ENCODE results near the gene CNOT3.
"Not testable (repeated sequence)": the region's sequence is repeated elsewhere in the genome, so short reads cannot be mapped to it uniquely, and the experiment has no call there.

CNOT3 gene

DNA sequence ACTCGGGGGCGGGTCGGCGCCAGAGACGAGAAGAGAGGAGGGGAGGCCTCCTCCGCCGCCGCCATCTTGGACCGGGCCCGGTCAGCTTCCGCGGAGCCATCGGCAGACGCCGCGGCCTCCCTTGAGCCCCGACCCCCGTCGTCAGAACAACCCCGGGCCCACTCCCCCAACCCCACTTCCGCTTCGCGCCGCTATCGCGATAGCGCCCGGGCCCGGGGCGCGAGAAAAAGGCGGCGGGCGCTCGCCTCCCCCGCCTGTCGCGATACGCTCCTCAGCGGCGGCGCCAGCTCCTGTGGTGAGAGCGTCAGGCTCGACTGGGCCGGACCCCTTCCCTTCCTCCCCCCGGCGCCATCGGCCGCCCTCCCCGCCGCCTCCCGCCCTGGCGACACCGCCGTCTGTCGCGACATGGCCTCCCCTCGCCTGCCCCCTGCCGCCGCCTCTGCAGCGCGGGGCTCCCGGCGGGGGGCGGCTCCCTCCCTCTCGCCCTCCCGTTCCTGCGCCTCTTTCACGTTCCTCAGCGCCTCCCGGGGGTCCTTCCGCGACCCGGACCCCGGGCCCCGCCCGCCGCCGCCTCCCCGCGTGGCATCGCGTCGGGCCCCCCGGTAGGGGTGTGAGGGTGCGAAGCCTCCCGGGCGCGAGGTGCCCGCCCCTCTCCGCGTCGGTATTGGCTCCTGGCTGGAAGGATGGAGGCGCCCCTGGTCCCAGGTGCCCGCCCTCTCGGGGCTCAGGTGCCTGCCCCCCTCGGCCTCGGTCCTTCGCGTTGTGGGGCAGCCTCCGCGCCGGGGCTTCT, at the start of gene CNOT3:
Gene CNOT3, plus strand, starts transcription at position 64 of the 790 bp plus-strand sequence. CDS start 5,217 bp downstream, outside the sequence.
- peak in 1 of 2 donors; percentile 20 for DNase-seq (ENCODE audit: low read depth in 2 of 2)

DNA sequence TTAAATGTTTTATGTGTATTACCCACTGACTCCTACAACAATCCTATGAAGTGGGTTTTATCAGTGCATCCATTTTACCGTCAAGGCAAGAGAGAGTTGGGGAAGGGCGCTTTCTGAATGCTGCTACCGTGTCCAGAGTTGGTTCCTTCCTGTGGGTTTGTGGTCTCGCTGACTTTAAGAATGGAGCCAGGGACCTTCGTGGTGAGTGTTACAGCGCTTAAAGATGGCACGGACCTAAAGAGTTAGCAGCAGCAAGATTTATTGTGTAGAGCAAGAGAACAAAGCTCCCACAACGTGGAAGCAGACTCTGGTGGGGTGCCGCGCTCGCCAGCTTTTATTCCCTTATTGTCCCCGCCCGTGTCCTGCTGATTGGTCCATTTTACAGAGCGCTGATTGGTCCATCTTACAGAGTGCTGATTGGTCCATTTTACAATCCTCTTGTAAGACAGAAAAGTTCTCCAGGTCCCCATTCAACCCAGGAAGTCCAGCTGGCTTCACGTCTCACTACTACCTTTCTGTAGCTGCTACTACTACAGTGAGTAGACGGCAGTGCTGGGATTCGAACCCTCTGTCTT, 43.0 kb upstream of the CNOT3 start:
- no peak for DNase-seq (ENCODE audit: low read depth in 2 of 2)

DNA sequence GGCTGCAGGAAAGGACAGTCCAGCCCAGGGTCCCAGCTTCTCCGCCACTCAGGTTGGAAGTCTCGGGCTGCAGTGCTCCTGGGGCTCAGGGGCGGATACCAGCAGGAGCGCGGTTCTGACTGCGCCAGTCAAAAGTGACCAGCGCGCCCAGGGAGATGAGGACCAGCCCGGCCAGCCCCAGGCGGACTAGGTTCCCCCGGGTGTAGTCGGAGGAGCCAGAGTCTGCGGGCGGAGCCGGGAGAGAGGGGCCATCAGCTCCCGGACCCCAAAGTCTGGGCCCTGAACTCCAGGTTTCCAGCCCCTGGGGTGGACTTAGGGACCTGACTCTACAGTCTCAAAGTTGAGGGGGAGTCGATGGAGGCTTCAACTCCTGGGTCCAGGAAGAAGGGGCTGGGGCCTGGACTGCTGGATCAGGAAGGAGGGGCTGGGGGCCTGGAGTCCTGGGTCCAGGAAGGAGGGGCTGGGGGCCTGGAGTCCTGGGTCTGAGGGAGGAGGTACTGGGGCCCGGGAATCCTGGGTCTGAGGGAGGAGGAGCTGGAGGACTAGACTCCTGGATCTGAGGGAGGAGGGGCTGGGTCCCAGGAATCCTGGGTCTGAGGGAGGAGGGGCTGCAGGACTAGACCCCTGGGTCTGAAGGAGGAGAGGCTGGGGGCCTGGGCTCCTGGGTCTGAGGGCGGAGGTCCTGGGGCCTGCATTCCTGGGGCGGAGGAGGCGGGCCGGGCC, 42.3 kb upstream of the CNOT3 start:
- no peak for DNase-seq (ENCODE audit: low read depth in 2 of 2)

DNA sequence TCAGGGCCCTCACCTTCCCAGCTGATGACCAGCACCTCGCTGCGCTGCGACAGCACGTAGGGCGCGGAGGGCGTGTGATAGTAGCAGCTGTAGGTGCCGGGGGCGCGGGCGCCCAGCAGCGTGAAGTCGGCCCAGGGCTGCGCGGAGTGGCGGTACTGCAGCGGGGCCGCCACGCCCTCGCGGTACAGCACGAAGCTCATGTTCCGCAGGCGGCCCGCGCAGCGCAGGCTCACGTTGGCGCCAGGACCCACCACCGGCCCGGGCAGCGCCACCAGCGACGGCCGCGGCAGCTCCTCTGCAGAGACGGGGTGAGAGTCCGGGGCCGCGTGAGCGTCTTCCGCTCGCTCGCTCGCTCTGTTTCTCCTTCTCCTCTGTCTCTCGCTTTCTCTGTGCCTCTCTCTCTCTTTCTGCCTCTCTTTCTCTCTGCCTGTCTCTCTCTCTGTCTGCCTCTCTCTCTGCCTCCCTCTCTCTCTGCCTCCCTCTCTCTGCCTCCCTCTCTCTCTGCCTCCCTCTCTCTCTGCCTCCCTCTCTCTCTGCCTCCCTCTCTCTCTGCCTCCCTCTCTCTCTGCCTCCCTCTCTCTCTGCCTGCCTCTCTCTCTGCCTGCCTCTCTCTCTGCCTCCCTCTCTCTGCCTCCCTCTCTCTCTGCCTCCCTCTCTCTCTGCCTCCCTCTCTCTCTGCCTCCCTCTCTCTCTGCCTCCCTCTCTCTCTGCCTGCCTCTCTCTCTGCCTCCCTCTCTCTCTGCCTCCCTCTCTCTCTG, 41.5 kb upstream of the CNOT3 start:
- peak; percentile 18 to 26 for DNase-seq (ENCODE audit: low read depth in 2 of 2)

DNA sequence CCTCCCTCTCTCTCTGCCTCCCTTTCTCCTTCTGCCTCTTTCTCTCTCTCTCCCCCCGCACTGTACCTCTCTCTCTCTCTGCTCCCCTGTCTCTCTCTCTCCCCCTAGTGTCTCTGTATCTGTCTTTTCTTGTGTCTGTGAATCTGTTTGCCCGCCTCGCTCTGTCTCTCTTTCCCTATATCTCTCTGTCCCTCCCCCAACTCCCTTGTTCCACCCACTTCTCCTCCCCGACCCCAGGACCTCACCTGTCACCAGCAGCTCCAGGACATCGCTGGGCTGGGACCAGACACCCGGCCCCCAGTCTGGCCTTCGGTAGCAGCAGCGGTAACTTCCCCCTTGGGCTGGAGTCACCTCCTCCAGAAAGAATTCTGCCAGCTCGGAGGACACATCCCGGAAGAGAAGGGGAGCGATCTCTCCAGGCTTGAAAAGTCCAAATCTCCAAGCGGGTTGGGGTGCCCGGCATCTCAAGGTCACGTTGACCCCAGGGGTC, 40.9 kb upstream of the CNOT3 start:
- DNase-seq (ENCODE audit: low read depth in 2 of 2), result no peak

DNA sequence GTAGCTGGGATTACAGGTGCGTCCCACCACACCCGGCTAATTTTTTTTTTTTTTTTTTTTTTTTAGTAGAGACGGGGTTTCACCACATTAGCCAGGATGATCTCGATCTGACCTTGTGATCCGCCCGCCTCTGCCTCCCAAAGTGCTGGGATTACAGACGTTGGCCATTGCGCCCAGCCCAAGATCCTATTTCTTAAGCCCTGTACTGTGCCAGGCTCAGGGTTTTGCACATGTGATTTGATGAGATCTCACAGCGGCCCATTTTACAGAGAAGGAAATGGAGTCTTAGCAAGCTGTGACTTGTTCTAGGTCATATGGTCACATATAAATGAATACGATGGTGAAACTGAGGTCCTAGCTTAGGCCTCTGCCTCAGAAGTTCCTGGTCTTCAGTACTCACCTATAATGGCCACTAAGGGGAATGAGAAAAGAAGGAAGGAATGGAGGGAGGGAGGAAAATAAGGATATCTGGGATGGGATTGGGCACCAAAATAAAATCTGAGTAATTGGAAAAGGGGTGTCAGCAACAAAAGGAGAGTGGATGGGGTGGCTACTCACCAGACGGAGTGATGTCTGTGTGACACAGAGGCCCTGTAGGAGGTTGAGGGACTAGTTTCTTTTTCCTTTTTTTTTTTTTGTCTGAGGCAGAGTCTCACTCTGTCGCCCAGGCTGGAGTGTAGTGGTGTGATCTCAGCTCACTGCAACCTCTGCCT, 38.2 kb upstream of the CNOT3 start:
- DNase-seq (ENCODE audit: low read depth in 2 of 2), result no peak

DNA sequence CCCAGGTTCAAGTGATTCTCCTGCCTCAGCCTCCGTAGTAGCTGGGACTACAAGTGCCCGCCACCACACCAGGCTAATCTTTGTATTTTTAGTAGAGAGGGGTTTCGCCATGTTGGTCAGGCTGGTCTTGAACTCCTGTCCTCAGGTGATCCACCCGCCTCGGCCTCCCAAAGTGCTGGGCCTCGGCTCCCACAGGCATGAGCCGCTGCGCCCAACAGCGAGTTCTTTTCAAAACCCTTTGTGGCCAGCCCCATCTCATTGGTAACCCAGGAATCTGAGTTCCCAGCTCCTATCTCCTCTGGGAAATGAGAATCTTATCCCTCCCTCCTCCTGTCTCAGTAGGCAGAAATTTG, 37.7 kb upstream of the CNOT3 start:
- not testable (repeated sequence) for DNase-seq (ENCODE audit: low read depth in 2 of 2)

DNA sequence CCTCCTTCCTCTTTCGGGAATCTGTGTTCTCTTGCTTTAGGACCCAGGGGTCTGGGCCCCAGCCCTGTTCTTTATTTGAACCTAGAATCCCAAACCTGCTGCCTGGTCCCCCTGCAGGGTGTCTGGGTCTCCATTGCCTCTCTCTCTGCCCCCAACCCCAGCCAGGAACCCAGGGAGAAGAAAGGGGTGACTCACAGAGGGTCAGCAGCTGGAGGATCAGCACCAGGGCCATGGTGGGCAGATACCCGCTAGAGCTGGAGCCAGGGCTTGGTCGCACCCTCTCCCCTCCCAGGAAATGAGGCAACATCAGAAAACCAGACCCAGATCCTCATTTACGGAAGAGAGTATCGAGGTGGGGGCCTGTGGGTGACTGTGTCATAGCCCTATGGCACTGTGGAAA, 37.0 kb upstream of the CNOT3 start, which contains the start of gene OSCAR:
Gene OSCAR, minus strand, starts transcription at position 243 of the 400 bp plus-strand sequence. Its CDS starts 11 bp downstream, at position 232.
- DNase-seq (ENCODE audit: low read depth in 2 of 2), result no peak

DNA sequence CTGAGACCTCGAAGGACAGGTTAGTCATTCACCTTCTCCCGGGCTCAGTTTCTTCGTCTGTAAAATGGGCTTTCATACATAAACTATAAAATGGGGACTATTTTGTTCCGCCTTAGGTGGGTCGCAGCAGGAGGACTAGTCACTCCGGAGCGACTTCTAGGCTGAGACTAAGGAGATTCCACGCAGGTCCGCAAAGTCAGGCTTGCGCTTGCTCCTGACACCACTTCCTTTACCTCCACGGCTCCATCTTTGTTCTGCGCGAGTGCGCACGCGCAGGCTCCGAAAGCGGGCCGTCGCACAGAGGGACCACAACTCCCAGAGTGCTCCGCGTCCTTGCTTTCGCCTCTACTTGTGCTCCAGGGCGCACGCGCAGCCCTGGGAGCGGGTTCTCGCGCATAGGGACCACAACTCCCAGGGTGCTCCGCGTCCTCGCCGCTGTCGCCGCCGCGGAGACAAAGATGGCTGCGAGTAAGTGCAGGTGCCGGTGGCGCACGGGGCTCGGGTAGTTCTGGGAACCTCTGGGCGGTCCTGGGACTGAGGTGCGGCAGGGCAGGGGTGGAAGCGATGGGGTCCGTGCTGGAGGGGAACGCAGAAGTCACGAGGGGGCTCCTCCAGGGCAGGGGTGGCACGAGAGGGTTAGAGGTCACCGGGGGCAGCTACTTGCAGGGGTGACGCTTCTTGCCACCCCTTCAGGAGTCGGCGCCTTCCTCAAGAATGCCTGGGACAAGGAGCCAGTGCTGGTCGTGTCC, 35.0 kb upstream of the CNOT3 start, which contains the start of gene NDUFA3:
Gene NDUFA3, plus strand, starts transcription at position 435 of the 749 bp plus-strand sequence. Its CDS starts 24 bp downstream, at position 459.
- peak; percentile 91 to 95 for DNase-seq (ENCODE audit: low read depth in 2 of 2)

DNA sequence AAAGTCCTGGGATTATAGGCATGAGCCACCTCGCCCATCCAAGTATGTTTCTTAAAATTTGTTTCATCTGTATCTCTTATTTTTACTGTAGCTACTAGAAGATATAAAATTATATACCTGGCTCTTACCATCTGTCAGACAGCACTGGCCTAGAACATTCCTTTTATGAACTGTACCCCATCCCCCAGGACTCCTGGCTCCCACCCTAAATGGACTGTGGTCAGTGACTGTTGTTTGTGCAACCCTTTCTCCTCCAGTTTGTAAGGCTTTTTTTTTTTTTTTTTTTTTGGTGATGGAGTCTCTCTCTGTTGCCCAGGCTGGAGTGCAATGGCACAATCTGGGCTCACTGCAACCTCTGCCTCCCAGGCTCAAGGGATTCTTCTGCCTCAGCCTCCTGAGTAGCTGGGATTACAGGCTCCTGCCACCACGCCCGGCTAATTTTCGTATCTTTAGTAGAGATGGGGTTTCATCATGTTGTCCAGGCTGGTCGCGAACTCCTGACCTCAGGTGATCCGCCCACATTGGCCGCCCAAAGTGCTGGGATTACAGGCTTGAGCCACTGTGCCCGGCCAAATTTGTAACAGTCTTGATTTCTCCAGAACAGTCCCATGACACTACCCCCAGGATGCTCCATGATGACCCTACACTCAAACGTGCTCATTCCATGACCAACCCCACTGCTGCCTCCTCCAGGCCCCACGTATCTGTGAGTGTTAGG, 32.4 kb upstream of the CNOT3 start:
- DNase-seq (ENCODE audit: low read depth in 2 of 2), result no peak

DNA sequence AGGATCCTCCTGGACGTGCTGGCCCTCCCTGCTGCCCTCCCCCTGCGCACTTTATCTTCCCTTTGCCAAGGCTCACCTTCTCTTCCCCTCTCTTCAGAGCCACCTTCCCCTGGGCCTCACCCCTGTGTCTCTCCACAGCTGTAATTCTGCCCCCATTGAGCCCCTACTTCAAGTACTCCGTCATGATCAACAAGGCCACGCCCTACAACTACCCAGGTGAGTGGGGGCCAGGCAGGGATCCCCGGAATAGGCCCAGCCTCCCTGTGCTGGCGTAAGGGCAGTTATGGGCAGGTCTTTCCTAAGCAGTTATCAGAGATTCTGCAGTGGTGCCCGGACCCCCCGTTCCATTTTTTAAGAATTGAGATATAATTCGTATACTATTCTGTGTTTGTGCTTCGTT, 31.8 kb upstream of the CNOT3 start:
- DNase-seq (ENCODE audit: low read depth in 2 of 2), result no peak

DNA sequence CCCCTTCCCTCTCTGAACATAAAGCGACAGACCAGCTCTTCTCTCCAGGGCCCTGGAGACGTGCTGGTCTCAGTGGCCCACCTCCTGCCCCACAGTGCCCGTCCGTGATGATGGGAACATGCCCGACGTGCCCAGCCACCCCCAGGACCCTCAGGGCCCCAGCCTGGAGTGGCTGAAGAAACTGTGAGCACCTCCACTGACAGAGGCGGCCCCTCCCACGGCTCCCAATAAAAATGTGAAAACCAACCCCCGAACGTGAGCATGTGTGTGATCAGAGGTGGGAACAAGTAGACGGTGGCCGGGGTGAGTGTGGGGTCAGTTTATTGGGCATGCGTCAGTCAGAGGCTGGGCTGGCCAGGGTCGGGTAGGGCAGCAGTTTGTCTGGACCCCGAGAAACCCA, 30.8 kb upstream of the CNOT3 start:
- no peak for DNase-seq (ENCODE audit: low read depth in 2 of 2)

DNA sequence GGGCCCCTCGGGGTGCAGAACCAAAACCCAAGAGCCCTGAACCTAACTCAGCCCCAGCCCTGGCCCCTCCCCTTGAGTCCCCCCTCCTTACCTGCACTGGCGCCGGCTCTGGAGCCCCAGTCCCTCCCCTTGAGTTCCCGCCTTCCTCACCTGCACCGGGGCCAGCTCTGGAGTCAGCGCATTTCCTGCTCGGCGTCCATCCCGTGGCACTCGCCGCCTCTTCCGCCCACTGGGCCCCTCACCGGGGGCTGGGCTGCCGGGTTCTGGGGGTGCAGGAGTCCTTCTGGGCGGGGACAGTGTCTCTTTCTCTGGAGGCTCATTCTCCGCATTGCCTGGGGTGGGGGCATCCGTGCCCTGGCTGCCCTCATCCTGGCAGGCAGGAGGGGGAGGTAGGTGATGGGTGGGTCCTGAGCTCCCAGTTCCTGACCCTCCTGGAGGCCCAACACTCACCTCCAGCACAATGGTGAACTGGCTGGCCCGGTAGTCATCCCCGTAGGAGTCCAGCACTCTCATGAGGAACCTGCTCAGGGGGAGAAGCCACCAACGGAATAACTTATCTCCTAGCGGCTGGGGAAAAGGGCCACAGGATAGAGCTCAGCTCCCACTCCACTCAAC, 29.6 kb upstream of the CNOT3 start:
- no peak for DNase-seq (ENCODE audit: low read depth in 2 of 2)

DNA sequence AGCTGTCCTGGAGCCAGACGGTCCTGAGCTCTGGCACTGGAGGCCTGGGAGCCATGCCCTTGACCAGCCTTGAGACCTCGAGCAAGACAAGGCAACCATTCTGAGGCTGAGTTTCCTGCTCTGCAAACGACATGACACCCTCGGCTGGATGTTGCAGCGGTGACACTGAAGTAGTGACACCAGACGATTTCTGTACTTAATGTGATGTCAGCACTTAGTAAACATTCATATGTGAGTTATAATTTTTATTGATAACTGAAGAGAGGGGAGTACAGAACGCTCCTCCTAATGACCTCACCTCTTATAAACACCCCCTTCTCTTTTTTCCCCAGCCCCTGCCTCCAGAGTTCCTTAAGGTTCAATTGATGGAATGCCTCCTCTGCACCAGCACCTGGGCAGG, 29.1 kb upstream of the CNOT3 start:
- DNase-seq (ENCODE audit: low read depth in 2 of 2), result no peak

DNA sequence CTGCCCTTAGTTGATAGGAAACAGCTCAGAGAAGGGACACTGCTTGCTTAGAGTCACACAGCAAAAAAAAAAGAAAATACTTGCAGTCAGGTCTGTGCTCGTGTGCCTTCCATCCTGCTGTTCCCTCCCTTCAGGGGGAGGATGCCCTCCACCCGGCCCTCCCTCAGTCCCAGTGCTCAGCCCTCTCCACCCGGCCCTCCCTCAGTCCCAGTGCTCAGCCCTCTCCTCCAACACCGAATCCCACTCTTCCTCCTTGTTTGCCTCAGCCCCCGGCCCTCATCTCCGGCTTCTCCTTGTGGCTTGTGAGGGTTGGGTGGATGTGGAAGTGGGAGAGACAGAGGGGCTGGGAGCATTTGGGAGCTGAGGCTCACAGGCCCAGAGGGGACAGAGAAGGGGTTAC, 27.9 kb upstream of the CNOT3 start:
- DNase-seq (ENCODE audit: low read depth in 2 of 2), result no peak

DNA sequence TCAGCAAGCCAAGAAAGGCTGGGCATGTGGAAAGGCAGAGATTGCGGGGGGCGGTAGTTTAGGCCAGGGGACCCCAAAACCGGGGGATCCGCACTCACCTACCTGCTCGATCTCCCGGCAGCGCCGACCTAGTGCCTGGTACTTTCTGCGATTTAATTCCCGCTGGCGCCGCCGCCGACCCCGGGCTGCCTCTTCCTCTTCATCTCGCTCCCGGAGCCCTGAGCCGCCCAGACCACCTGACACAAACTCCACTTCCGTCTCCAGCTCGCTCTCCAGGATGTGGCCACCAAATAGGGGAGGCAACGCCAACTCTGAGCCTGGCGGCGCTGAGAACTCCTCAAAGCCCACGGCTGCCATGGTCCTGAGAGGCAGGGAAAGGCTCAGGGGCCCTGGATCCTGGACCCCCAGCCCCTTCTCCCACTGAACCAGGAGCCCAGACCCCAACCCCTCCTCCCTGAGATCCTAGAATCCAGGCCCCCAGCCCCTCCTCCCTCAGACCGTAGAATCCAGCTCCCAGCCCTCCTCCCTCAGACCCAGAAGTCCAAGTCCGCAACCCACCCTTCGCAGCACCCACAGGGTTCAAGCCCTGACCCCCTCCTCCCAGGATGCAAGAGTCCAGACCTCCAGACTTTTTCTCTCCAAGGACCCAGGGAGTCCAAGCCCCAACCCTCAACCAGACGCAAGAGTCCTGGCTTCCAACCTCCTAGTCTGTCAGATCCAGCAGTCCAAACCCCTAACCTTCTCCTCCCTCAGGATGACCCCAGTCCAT, 23.0 kb upstream of the CNOT3 start:
- peak in 1 of 2 donors; percentile 25 for DNase-seq (ENCODE audit: low read depth in 2 of 2)

DNA sequence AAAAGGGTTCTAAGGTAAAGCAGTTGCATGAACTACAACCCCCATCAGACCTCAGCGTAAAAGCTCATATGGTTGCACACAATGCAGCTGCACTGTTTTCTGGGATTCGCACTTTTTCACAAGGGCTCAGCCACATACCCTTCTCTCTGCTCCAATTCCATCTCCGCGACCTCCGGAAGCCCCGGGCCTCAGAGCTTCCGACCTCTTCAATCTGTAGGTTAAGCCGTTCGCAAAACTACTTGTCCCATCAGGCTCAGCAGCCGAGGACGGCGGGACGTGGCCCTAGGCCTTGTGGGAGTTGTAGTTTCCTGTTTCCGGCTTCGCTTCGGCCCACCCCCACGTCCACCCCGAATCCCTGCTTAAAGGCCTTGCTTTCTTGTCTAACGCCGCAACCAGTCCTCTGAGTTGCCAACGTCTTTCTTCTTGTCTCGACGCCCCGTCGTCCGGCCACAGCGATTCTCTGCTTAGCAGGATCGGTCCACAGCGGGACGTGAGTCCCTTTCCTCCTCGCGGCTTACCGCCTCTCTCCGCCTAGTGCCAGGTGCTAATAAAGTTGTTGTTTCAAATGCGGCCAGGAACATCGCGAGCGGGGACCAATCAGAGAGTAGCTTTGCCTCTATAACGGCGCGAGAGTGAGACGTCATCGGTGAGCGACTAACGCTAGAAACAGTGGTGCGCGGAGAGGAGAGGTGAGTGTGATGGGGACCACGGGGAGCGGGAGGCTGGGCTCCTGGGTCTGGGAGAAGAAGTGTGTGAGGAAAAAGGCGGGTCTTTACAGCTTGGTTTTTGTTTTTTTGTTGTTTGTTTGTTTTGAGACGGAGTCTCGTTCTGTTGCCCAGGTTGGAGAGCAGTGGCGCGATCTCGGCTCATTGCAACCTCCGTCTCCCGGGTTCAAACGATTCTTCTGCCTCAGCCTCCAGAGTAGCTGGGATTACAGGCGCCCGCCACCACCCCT, 22.2 kb upstream of the CNOT3 start, which contains the start of the genes PRPF31 and TFPT:
Gene PRPF31, plus strand, starts transcription at position 646 of the 955 bp plus-strand sequence. CDS start 2,525 bp downstream, outside the sequence.
Gene TFPT, minus strand, starts transcription at position 549 of the 955 bp plus-strand sequence. Its CDS starts 388 bp downstream, at position 161.
- peak; percentile 95 to 96 for DNase-seq (ENCODE audit: low read depth in 2 of 2)

Data from stimulated activated CD4-positive, alpha-beta T cell treated with anti-CD3 and anti-CD28 coated beads, Interleukin-4, amount 100 ng/mL, for 48 hours (primary cell).